AG10803 (cell line): ENCODE results near the gene PDGFB.

Experiments used
- DNase-seq: peaks from one replicate; pipeline ENCODE4 v3.0.0; 2010; ENCODE audit warnings: low read depth
- H3K4me3 ChIP-seq: 2 replicates; pipeline ENCODE4 v1.5.1; 2011; ENCODE audit warnings: mild to moderate bottlenecking, low read length, control low read depth
- CTCF ChIP-seq: conservative IDR thresholded peaks from 2 replicates; pipeline ENCODE4 v1.5.1; 2011; ENCODE audit warnings: mild to moderate bottlenecking, low read length, control low read depth, inconsistent platforms

Gene PDGFB

GRCh38 chr22:39216143-39216490 lies 28.7 kb downstream of the PDGFB start:
- no peak for DNase-seq
- H3K4me3 ChIP-seq, result no peak overlapping the region
- TF ChIP-seq CTCF, result no peak

GRCh38 chr22:39215426-39216142 lies 29.2 kb downstream of the PDGFB start:
- no peak overlapping the region for H3K4me3 ChIP-seq
- DNase-seq, result no peak
- TF ChIP-seq CTCF, result peak; percentile 25

GRCh38 chr22:39215070-39215396 lies 29.7 kb downstream of the PDGFB start:
- no peak for TF ChIP-seq CTCF

GRCh38 chr22:39214383-39215069 lies 30.3 kb downstream of the PDGFB start:
- no peak for DNase-seq
- no peak for TF ChIP-seq CTCF
- H3K4me3 ChIP-seq, result no peak overlapping the region

More at GRCh38 chr22:39215070-39215396, 29.7 kb downstream of the PDGFB start:
- no peak for DNase-seq
- no peak overlapping the region for H3K4me3 ChIP-seq

GRCh38 chr22:39214006-39214382 lies 30.8 kb downstream of the PDGFB start:
- DNase-seq, result no peak
- H3K4me3 ChIP-seq, result no peak overlapping the region
- TF ChIP-seq CTCF, result no peak

- H3K4me3 ChIP-seq, result no peak overlapping the region
- DNase-seq, result no peak
- peak; percentile 1; the same call in 1 of the 2 replicates for TF ChIP-seq CTCF
Observed at GRCh38 chr22:39212721-39213376, 31.9 kb downstream of the PDGFB start.

GRCh38 chr22:39209756-39210155 lies 35.0 kb downstream of the PDGFB start:
- no peak for TF ChIP-seq CTCF
- DNase-seq, result no peak
- H3K4me3 ChIP-seq, result no peak overlapping the region
